HG02840 (cell line): Measurements from ENCODE around the gene PATE4.

Experiments
- ATAC-seq: cut with Tn5 transposase; IDR thresholded peaks from one replicate; pipeline ENCODE4 v1.9.1; 2021; ENCODE audit warnings: mild to moderate bottlenecking, moderate library complexity, moderate number of reproducible peaks; ENCODE audit not compliant: unreplicated experiment, low FRiP score

The PATE4 gene

DNA sequence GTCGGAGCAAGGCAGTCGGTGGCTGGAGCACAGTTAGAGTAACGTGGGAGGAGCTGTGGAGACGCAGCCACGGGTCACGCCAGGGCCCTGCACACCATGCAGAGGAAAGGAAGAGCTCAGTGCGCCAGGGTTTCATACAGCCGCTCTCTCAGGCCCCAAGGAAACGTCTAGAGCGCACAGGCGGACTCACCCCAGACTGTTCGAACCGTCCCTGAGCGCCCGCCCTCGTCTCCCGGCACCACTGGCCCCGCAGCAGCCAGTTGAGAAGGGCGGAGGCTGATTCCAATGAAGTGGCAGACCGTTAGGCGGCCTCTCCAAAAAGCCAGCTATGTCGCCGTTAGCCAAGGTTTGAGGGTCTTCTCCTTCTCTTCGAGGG, 53.9 kb downstream of the PATE4 start:
- ATAC-seq, result peak; percentile 34

DNA sequence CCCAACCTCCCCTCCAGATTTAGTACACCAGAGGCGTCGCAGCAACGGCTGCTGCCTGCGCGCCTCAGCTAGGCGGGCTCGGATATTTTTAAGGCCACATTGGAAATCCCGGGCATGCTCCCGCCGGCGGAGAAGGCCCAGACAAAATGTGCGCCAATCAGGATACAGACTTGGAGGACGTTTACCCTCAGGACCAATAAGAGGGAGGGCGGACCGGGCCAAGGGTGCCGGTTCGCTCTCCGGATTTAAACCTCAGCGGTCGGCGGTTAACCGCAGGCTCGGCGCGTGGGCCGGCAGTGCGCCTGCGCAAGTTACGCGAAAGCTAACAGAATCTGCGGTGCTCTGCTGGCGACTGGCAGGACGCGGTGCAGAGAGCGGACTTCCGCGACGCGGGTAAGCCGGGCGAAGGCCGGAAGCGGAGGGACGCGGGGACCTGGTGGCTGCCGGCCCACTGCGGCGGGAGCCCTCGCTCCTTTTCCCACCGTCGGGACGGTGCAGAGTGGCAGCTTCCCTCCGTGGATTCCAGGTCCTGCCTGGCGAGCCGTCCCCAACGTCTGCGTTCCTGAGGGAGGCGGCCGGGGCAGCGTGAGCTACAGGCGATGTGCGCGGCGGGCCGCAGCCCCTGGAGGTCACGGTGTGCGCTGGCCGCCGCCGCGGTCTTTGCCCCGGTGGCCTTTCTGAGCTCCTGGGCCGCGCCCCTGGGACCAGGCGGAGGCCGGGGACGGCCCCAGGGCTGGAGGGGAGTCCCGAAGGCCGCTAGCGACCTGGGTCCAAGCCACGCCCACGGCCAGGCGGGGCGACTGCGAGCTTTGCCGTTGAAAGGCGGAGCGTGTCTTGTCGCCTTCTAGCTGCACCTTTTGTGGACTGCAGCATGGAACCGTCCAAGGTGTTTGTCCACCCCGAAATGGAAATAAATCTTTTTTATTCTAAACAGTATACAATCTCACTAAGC, 54.5 kb downstream of the PATE4 start, which contains the start of gene HYLS1:
Gene HYLS1, plus strand, starts transcription at position 296 of the 952 bp plus-strand sequence. CDS start 11,701 bp downstream, outside the sequence.
- ATAC-seq, result peak; percentile 93
